ENCODE data around the gene AP3M1. TPM values are rescaled to one million over a fixed set of nuclear protein-coding genes. Genes with fewer than 3 reads are reported as not detected.
A peak's percentile ranks its signal among the peaks of the same experiment; 100 is the strongest.

The AP3M1 gene
- polyA plus RNA-seq, 2 of the 4 experiments (the other 2 are of a cell fraction): 39.0 to 83.0 TPM

GRCh38 chr10:74175510-74176379, 25.1 kb upstream of the AP3M1 start:
- ATAC-seq (no peak; a peak in 1 of 6 replicates), DNase-seq (ENCODE audit: low read depth in 1 of 2, low spot score in 1 of 2) (no peak), FAIRE-seq (no peak)
- 23% methylated on average over 10 of the region's 10 CpGs for WGBS (ENCODE audit: missing lambda C conversion rate)
- POLR2A ChIA-PET: interaction anchor here (0.6 to 1.5 kb wide), 7 partner anchors 9 to 681 kb away, joined by 3 to 11 read pairs (median 4); partner anchors contain the start of genes ADK and AP3M1
- peak overlapping the region; percentile 77 to 86 for H3K27ac ChIP-seq
- H3K4me2 ChIP-seq: peak overlapping the region; percentile 79
- no peaks in the 10 kb centered on the region for H3K9me3 ChIP-seq
- peak; percentile 14; the same call in 1 of the 2 replicates for TF ChIP-seq PHF8 (IDR thresholded peaks at IDR 0.05; ENCODE audit: borderline replicate concordance, low read depth)
- TF ChIP-seq HOXB5 (CRISPR knock-in tag; IDR thresholded peaks at IDR 0.05): 0 out of 2 replicates have a peak, but pooled peaks have one; percentile 18
- no peak for TF ChIP-seq EP300 (IDR thresholded peaks at IDR 0.05)
- no peak for TF ChIP-seq CBX8 (IDR thresholded peaks at IDR 0.05)
- TF ChIP-seq RAD21 (conservative IDR thresholded peaks at IDR 0.05 in 1 of 2, IDR thresholded peaks at IDR 0.05 in 1 of 2): no peak
- TF ChIP-seq RNF2 (IDR thresholded peaks at IDR 0.05; ENCODE audit: borderline replicate concordance, low read depth): no peak
- TF ChIP-seq HEYL (CRISPR knock-in tag; IDR thresholded peaks at IDR 0.05): no peak
- TF ChIP-seq JUN (IDR thresholded peaks at IDR 0.05): no peak
- H3K4me3 ChIP-seq: peak overlapping the region; percentile 67
- H3K4me1 ChIP-seq: peaks cover 23% of the 10 kb centered on the region
- CTCF ChIA-PET: interaction anchor here (0.6 to 1.6 kb wide), 6 partner anchors 11 to 883 kb away, joined by 3 to 6 read pairs (median 3); no protein-coding TSS in a partner anchor

GRCh38 chr10:74174521-74174920, 23.9 kb upstream of the AP3M1 start:
- no peak overlapping the region for H3K4me2 ChIP-seq
- H3K4me3 ChIP-seq: no peak overlapping the region
- no peaks in the 10 kb centered on the region for H3K9me3 ChIP-seq
- CTCF ChIA-PET: interaction anchor here (0.8 to 1.2 kb wide), 2 partner anchors 39 to 258 kb away, joined by 3 read pairs; no protein-coding TSS in a partner anchor
- FAIRE-seq (no peak), DNase-seq (ENCODE audit: low read depth in 1 of 2, low spot score in 1 of 2) (no peak), ATAC-seq (no peak)
- H3K27ac ChIP-seq: no peak overlapping the region
- 43% methylated on average over 3 of the region's 3 CpGs for WGBS (ENCODE audit: missing lambda C conversion rate)
- POLR2A ChIA-PET: no interaction called here
- TF ChIP-seq RCOR1 (IDR thresholded peaks at IDR 0.05; ENCODE audit: low read depth, low read length) (no peak), TFCP2L1 (CRISPR knock-in tag; IDR thresholded peaks at IDR 0.05) (no peak), HMGXB4 (CRISPR knock-in tag; IDR thresholded peaks at IDR 0.05; ENCODE audit: borderline replicate concordance) (no peak), HOXB5 (CRISPR knock-in tag; IDR thresholded peaks at IDR 0.05) (no peak), SMC3 (IDR thresholded peaks at IDR 0.05) (no peak), GATA3 (IDR thresholded peaks at IDR 0.05; ENCODE audit: borderline replicate concordance) (no peak), ELK1 (IDR thresholded peaks at IDR 0.05; ENCODE audit: low read depth, low read length) (no peak), NR3C1 (IDR thresholded peaks at IDR 0.05) (no peak), HEYL (CRISPR knock-in tag; IDR thresholded peaks at IDR 0.05) (no peak), USF2 (IDR thresholded peaks at IDR 0.05) (no peak), ZNF302 (CRISPR knock-in tag; IDR thresholded peaks at IDR 0.05) (no peak), KDM1A (IDR thresholded peaks at IDR 0.05; ENCODE audit: low read depth) (no peak), BCL3 (IDR thresholded peaks at IDR 0.05) (no peak), NPAS2 (CRISPR knock-in tag; IDR thresholded peaks at IDR 0.05; ENCODE audit: borderline replicate concordance) (no peak)
- H3K4me1 ChIP-seq: peaks cover 23% of the 10 kb centered on the region
